GM18505 (cell line): ENCODE measurements around the gene PDSS2.
"Not testable (repeated sequence)": the region's sequence is repeated elsewhere in the genome, so short reads cannot be mapped to it uniquely, and the experiment has no call there.

ENCODE experiments used
- ATAC-seq: cut with Tn5 transposase; IDR thresholded peaks from one replicate; pipeline ENCODE4 v1.9.1; 2021; ENCODE audit not compliant: unreplicated experiment
- POLR2A ChIP-seq: IDR thresholded peaks from 4 replicates; pipeline ENCODE4 v1.6.1; 2011; ENCODE audit warnings: borderline replicate concordance; ENCODE audit not compliant: insufficient read depth, insufficient read length; ENCODE audit errors: extremely low read depth

Gene PDSS2

DNA sequence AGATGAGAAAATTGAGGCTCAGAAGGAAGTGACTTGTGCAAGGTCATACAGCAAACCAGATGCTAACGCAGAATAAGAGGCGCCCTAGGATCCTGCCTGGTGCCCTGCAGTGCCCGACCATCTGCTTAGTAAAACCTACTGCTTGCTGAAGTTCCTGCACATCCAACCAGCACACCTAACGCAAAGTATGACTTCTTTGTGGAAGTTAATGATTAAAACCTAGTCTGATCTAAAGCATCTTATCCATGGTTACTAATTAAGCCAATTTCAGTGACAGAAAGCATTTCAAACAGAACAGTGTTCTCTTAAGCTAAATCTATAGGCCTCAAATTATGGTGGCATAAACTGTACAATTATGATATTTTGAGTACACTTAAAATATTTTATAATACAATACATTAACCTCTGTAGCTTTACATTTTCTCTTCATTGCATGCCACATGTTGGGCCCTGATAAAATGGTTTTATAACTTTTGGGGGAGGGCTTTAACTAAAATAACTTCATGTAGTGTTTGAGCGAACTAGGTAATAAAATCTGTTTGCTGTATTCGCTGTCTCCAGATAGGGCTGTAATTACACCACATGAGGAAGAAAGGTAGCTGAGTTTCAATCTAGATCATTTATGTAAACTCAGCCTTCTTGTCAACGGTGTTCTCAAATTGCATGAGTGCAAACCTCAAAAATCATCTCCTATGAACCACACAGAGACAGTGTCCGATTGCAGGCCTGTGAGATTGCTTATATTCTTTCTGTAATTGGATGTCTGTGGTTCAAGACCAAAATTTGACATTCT, 306.5 kb downstream of the PDSS2 start:
- no peak for TF ChIP-seq POLR2A
- ATAC-seq, result no peak

DNA sequence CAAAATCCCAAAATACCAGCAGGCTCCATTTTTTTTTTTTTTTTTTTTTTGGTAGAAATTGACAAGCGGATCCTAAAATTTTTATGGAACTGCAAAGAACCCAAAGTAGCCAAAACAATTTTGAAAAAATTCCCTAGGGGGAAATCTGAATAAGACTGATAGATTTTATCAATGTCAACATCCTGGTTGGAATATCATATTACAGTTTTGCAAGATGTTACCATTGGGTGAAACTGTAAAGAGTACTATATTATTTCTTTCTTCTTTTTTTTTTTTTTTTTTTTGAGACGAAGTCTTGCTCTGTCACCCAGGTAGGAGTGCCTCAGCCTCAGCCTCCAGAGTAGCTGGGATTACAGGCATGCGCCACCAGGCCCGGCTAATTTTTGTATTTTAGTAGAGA, 314.7 kb downstream of the PDSS2 start:
- no peak for ATAC-seq
- TF ChIP-seq POLR2A, result no peak

DNA sequence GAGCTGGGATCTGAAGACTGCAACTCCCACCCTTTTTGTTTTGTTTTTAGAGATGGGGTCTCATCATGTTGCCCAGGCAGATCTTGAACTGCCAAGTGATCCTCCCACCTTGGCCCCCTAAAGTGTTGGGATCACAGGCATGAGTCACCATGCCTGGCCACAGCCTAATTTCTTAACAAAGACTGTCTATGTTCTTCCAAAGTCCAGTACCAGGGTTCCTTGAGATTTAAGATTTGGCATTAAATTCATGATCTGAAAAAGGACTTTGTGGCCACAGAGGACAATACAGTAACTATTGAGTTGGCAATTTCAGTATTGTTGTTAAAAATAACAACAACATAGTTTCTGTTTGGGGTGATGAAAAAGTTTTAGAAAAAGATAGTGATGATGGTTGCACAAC, 315.4 kb downstream of the PDSS2 start:
- ATAC-seq, result no peak
- no peak for TF ChIP-seq POLR2A

DNA sequence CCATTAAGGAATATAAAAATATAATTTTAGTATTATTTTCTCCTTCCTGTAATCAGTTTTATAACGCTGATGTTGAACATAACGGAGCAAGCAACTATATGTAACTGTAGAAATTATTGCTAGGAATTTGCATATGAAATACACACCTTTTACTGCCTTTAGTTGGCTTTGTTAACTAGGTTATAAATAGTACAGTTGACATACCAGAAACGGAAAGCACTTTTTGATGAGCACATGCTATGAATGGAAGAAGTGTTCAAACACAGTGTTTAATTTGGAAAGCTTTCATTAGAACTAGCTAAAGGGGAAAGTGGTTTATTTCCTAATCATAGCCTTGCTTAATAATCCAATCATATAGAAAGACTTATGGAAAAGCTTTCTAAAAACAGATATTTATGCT, 318.8 kb downstream of the PDSS2 start:
- ATAC-seq, result no peak
- TF ChIP-seq POLR2A, result no peak

DNA sequence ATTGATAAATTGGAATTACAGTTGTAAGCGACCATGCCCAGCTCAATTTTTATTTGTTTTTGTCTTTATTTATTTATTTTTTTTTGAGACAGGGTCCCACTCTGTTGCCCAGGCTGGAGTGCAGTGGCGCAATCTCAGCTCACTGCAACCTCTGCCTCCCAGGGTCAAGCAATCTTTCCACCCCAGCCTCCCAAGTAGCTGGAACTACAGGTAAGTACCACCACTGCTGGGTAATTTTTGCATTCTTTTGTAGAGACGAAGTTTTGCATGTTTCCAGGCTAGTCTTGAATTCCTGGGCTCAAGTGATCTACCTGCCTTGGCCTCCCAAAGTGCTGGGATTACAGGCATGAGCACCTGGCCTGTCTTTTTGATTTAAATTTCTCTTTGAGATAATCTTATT, 323.0 kb downstream of the PDSS2 start:
- ATAC-seq, result not testable (repeated sequence)

DNA sequence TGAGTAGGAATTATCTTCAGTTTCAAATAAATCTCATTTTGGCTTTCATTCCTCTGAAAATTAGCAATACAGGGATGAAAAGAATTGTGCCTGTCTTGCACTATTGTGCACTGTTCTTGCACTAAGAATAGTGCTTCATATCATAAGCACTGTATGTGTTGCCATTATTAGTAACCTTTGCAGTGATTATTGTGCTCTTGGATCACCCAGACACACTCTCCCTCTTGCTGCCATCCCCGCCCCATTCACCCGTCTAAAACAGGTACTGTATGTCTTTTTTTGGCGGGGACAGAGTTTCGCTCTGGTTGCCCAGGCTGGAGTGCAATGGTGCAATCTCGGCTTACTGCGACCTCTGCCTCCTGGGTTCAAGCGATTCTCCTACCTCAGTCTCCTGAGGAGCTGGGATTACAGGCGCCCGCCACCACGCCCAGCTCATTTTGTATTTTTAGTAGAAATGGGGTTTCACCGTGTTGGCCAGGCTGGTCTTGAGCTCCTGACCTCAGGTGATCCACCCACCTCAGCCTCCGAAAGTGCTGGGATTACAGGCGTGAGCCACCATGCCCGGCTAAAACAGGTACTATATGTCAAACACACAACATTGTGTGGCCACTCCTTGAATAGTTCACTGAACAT, 324.2 kb downstream of the PDSS2 start:
- not testable (repeated sequence) for ATAC-seq

DNA sequence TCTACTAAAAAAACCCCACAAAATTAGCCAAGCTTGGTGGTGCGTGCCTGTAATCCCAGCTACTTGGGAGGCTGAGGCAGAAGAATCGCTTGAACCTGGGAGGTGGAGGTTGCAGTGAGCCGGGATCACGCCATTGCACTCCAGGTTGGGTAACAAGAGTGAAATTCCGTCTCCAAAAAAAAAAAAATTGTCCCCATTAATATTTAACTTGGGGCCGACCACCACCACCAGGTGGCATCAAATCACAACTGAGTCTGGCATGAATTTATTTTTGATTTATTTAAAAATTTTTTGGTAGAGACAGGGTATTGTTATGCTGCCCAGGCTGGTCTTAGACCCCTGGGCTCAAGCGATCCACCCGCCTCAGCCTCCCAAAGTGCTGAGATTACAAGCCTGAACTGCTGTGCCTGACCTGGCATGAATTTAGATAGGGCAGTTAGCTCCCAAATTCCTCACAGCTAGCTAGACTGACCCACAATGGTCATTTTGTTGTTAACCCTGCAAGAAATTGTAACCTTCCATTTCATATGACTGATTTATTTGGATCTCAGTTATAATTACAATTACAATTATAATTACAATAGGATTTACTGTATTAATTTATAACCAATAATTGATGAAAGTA, 326.9 kb downstream of the PDSS2 start:
- ATAC-seq, result no peak
- TF ChIP-seq POLR2A, result no peak

DNA sequence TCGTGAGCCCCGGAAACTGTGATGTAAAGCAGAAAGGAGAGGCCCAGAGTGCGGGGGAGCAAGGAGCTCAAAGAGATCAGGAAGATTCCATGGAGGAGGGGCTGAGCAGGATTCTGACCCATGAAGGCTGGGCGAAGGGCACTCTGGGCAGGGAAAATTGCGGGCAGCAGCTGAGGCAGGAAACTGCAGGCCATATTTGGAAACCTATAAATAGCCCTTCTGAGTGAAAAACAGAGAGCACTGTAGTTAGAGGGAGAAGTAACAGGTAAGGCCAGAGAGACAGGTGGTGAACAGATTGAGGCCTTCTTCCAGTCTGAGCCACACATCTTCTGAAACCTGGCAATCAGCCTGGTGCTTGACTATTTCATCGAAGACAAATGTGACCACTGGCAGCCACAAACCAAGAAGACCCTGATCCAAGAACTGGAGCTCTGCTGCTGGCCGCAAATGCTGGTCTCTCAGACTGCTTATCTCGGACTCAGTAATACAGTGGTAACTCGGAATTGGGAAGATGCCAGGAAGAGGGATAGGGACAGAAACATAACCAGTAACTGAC, 329.9 kb downstream of the PDSS2 start:
- no peak for ATAC-seq
- TF ChIP-seq POLR2A, result no peak

DNA sequence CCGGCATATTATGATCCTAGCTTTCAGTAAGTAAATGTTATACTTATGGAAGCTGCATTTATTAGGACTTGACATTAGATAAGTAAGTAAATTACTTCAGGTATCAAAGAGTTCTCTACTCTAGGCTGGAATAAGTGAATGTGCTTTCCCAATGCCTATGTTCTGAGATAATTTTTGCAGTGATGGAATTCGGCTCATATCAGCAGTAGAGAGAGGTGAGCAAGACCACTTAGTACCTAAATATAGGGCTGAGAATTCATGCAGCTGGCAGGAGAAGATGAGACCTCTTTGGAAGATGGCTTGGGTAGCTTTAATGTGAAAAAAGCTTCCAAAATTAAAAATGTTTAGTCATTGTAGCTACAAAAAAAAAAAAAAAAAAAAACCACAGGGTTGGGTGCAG, 330.8 kb downstream of the PDSS2 start:
- TF ChIP-seq POLR2A, result no peak
- ATAC-seq, result no peak

DNA sequence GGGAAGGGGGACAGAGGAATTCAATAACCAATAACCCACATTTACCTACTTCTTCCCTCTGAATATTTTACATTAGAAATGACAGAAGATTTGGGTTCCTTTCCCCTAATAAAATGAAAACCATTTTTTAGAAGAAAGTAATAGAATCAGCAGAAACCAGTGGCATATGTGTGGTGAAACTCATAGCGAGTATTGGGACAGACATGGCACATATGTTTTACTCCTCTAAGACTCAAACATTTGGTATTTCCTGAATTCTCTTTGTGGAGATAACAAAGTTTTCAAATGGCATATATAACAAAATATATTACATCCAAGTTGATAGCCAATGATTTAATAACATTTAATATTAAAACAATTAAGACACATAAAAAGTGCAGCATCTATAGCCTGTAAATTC, 331.2 kb downstream of the PDSS2 start:
- no peak for ATAC-seq
- no peak for TF ChIP-seq POLR2A

DNA sequence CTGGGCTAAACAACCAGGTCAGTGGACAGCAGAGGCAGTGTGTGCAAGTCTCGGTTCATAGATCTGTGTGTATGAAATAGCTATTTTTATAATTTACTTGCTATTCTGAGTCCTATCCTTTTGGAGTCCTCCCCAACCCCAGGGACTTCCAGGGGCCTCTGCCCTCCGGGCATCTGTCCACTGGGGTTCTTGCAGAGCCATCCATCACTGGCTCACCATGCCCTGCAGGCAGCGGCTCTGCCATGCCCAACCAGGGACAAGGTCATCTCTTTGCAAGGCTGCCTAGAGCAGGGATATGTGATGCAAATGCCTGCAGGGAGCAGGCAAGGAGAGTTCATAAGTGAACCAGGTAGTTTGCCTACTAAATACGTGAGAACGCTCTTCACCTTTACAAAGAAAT, 333.6 kb downstream of the PDSS2 start:
- no peak for ATAC-seq
- TF ChIP-seq POLR2A, result no peak

DNA sequence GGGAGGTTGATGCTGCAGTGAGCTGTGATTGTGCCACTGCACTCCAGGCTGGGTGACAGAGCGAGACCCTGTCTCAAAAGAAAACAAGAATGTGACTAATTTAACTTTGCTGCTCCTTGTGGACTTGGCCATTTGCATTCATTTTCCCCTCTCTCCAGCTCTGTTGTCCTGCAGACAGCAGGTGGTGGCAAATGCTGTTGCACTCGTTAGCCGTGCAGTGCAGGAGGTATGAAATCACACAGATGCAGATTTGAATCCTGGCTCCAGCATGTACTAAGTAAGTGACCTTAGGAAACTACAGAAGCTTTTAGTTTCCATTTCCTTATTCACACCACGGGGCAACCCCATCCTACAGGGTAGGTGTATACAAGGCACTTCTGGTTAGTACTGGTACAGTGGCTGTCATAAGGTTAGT, 334.4 kb downstream of the PDSS2 start:
- peak; percentile 76 for ATAC-seq
- no peak for TF ChIP-seq POLR2A

DNA sequence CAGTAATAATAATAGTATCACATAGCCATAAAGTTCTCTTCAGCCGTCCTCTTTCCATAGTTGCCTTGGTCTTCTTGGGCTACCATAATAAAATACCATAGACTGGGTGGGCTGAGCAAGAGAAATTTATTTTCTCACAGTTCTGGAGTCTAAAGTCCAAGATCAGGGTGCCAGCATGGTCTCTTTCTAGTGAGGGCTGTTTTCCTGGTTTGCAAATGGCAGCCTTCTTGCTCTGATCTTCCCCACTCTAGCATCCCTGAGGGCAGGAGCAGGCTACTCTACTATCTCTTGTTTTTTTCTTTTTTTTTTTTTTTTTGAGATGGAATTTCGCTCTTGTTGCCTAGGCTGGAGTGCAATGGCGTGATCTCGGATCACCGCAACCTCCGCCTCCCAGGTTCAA, 335.9 kb downstream of the PDSS2 start:
- no peak for TF ChIP-seq POLR2A
- no peak for ATAC-seq

DNA sequence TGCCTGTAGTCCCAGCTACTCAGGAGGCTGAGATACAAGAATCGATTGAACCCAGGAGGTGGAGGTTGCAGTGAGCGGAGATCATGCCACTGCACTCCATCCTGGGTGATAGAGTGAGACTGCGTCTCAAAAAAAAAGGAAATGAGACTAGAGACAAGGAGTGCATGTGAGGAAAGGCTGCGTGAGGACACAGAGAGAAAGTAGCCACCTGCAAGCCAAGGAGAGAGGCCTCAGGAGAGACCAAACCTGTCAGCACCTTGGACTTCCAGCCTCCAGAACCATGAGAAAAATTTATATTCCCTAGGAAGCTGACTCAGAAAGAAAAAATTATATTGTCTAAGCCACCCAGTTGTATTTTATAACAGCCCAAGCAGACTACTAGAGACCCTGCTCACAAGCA, 336.6 kb downstream of the PDSS2 start:
- no peak for ATAC-seq
- TF ChIP-seq POLR2A, result no peak
